ENCODE data around the gene TPP1. TPM values are rescaled to one million over a fixed set of nuclear protein-coding genes. Genes with fewer than 3 reads are reported as not detected.

TPP1 gene
- total RNA-seq, 3 donors from 2014 or later = 27.2 to 71.4 (median 38.2) TPM

GRCh38 chr11:6627762-6628241, 8.6 kb upstream of the TPP1 start:
- Histone ChIP-seq H3K27me3 (no peaks in the 10 kb centered on the region), H3K4me1 (no peaks in the 10 kb centered on the region), H3K4me3 (no peak overlapping the region), H3K27ac (no peak overlapping the region), H3K9me3 (no peaks in the 10 kb centered on the region), H3K36me3 (no peaks in the 10 kb centered on the region)
- no peak for TF ChIP-seq CTCF (IDR thresholded peaks at IDR 0.05)
- TF ChIP-seq POLR2AphosphoS5 (IDR thresholded peaks at IDR 0.05) = no peak
- TF ChIP-seq POLR2A (IDR thresholded peaks at IDR 0.05) = no peak
- intact Hi-C loops (cut with DNase I; ENCODE audit: low total_unique reads) = no loop called here
- no peak for DNase-seq (ENCODE audit: low spot score in 2 of 2)

GRCh38 chr11:6626971-6627761, 7.9 kb upstream of the TPP1 start:
- intact Hi-C loops (cut with DNase I; ENCODE audit: low total_unique reads) = no loop called here
- Histone ChIP-seq H3K9me3 (no peaks in the 10 kb centered on the region), H3K27ac (no peak overlapping the region), H3K4me1 (no peaks in the 10 kb centered on the region), H3K27me3 (no peaks in the 10 kb centered on the region), H3K36me3 (no peaks in the 10 kb centered on the region), H3K4me3 (no peak overlapping the region)
- TF ChIP-seq POLR2AphosphoS5 (IDR thresholded peaks at IDR 0.05) (no peak), POLR2A (IDR thresholded peaks at IDR 0.05) (no peak), CTCF (IDR thresholded peaks at IDR 0.05) (no peak)
- no peak for DNase-seq (ENCODE audit: low spot score in 2 of 2)

DNA sequence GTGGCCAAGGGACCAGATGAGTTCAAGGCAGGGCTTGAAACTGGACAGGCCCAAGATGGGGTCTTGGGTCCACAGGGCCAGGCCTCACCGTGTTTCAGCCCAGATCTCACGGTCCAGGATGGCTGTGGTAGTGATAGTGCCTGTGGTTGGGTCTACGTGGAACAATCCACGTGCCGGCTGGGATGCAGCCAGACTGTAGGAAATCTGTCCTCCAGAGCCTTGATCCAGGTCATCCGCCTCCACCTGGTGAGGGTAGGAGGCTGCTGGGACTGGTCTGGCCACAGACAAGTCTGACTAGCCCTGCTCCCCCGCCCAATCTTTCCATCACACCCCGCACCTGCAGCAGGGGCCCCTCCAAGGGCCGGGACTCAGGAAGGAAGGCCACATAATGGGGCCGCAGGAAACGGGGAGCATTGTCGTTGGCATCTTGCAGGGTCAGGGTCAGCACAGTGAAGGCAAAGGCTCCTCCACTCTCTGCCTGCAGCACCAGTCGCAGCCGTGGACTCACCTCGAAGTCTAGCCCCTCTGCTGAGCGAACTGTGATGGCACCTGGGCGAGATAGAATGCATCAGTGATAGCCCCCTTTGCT, 6.7 kb upstream of the TPP1 start:
- Histone ChIP-seq H3K4me1 (no peaks in the 10 kb centered on the region), H3K9me3 (no peaks in the 10 kb centered on the region), H3K4me3 (no peak overlapping the region), H3K27me3 (no peaks in the 10 kb centered on the region), H3K27ac (no peak overlapping the region), H3K36me3 (no peaks in the 10 kb centered on the region)
- DNase-seq (ENCODE audit: low spot score in 2 of 2) = no peak
- TF ChIP-seq POLR2AphosphoS5 (IDR thresholded peaks at IDR 0.05) (no peak), POLR2A (IDR thresholded peaks at IDR 0.05) (no peak), CTCF (IDR thresholded peaks at IDR 0.05) (no peak)
- intact Hi-C loops (cut with DNase I; ENCODE audit: low total_unique reads) = no loop called here

GRCh38 chr11:6625156-6625831, 6.1 kb upstream of the TPP1 start:
- Histone ChIP-seq H3K36me3 (no peaks in the 10 kb centered on the region), H3K9me3 (no peaks in the 10 kb centered on the region)
- intact Hi-C loops (cut with DNase I; ENCODE audit: low total_unique reads) = no loop called here

More at GRCh38 chr11:6625156-6625831, 6.1 kb upstream of the TPP1 start:
- TF ChIP-seq CTCF (IDR thresholded peaks at IDR 0.05) (no peak), POLR2AphosphoS5 (IDR thresholded peaks at IDR 0.05) (no peak), POLR2A (IDR thresholded peaks at IDR 0.05) (no peak)
- Histone ChIP-seq H3K4me1 (no peaks in the 10 kb centered on the region), H3K27ac (no peak overlapping the region), H3K27me3 (no peaks in the 10 kb centered on the region), H3K4me3 (no peak overlapping the region)
- DNase-seq (ENCODE audit: low spot score in 2 of 2) = no peak

Measured in breast epithelium (tissue), 4 donors.